ENCODE data around the gene PRM2. TPM values are rescaled to one million over a fixed set of nuclear protein-coding genes. Genes with fewer than 3 reads are reported as not detected.

Gene PRM2
- total RNA-seq, 1 donor from 2014 or later, result not detected

DNA sequence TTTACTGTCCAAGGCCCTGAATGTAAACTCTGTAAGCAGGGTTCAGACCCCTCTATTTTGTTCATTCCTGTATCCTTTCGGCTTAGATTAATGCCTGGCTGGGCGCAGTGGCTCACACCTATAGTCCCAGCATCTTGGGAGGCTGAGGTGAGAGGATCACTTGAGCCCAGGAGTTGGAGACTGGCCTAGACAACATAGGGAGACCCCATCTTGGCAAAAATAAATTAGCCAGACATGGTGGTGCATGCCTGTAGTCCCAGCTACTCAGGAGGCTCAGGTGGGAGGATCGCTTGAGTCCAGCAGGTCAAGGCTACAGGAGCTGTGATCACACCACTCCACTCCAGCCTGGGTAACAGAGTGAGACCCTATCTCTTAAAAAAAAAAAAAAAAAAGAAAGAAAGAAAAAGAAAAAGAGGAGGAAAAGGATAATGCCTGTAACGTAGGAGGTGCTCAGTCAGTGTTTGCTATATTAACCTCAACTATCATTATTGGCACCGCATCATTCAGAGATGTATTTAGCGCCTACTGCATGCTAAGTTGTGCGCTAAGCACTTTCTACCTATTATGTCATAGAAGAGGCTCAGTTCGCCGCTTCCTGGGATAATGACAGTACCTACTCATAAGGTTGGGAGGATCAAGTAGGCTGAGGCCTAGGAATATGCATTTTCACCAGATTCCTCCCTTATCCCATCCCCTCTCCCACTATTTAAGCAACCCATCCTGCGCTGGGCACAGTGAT, 25.3 kb downstream of the PRM2 start:
- H3K27me3 Mint-ChIP-seq (ENCODE audit: low read depth), result no peaks in the 10 kb centered on the region
- H3K4me3 Mint-ChIP-seq, result no peak overlapping the region
- TF ChIP-seq, protein P1, sequence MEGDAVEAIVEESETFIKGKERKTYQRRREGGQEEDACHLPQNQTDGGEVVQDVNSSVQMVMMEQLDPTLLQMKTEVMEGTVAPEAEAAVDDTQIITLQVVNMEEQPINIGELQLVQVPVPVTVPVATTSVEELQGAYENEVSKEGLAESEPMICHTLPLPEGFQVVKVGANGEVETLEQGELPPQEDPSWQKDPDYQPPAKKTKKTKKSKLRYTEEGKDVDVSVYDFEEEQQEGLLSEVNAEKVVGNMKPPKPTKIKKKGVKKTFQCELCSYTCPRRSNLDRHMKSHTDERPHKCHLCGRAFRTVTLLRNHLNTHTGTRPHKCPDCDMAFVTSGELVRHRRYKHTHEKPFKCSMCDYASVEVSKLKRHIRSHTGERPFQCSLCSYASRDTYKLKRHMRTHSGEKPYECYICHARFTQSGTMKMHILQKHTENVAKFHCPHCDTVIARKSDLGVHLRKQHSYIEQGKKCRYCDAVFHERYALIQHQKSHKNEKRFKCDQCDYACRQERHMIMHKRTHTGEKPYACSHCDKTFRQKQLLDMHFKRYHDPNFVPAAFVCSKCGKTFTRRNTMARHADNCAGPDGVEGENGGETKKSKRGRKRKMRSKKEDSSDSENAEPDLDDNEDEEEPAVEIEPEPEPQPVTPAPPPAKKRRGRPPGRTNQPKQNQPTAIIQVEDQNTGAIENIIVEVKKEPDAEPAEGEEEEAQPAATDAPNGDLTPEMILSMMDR (IDR thresholded peaks at IDR 0.05; ENCODE audit: unreplicated experiment), result no peak
- no peak for DNase-seq (ENCODE audit: low spot score in 2 of 2, unreplicated experiment in 2 of 2)
- no peaks in the 10 kb centered on the region for H3K9me3 Mint-ChIP-seq
- H3K27ac Mint-ChIP-seq, result no peak overlapping the region
- H3K4me1 Mint-ChIP-seq, result peaks cover 14% of the 10 kb centered on the region
- H3K36me3 Mint-ChIP-seq, result no peaks in the 10 kb centered on the region

DNA sequence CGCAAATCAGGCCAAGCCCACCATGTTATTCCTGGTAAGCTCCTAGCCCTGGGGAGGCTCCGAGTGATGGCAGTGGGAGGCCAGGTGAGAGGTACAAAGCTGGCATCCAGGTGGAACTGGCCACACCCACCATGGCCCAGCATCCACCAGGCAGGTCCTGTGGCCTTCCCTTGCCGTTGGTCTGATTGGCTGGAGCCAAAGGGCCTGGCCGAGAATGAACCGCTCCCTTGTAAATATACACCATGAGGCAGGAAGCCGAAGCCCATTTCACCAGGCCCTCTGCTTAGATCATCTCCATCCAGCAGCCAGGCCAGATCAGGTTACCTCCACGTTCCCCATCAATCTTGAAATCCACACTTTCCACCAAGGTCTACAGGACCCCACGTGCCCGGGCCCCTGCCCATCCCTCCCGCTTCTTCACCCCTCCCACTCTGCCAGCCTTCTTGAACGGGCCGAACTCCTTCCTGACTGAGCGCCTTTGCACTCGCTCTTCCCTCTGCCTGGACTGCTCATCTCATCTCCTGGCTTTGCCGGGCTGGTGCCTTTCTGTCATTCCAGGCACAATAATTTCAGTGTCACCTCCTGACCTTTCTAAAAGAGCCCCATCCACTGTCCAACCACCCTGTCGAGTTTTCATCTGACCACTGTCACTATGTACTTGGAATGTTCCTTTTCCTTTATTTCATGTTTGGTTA, 26.0 kb downstream of the PRM2 start:
- Mint-ChIP-seq H3K36me3 (no peaks in the 10 kb centered on the region), H3K4me3 (no peak overlapping the region), H3K4me1 (peaks cover 14% of the 10 kb centered on the region), H3K27ac (no peak overlapping the region), H3K27me3 (ENCODE audit: low read depth) (no peaks in the 10 kb centered on the region), H3K9me3 (no peaks in the 10 kb centered on the region)
- no peak for DNase-seq (ENCODE audit: low spot score in 2 of 2, unreplicated experiment in 2 of 2)
- TF ChIP-seq, protein P1 (IDR thresholded peaks at IDR 0.05; ENCODE audit: unreplicated experiment), result no peak

DNA sequence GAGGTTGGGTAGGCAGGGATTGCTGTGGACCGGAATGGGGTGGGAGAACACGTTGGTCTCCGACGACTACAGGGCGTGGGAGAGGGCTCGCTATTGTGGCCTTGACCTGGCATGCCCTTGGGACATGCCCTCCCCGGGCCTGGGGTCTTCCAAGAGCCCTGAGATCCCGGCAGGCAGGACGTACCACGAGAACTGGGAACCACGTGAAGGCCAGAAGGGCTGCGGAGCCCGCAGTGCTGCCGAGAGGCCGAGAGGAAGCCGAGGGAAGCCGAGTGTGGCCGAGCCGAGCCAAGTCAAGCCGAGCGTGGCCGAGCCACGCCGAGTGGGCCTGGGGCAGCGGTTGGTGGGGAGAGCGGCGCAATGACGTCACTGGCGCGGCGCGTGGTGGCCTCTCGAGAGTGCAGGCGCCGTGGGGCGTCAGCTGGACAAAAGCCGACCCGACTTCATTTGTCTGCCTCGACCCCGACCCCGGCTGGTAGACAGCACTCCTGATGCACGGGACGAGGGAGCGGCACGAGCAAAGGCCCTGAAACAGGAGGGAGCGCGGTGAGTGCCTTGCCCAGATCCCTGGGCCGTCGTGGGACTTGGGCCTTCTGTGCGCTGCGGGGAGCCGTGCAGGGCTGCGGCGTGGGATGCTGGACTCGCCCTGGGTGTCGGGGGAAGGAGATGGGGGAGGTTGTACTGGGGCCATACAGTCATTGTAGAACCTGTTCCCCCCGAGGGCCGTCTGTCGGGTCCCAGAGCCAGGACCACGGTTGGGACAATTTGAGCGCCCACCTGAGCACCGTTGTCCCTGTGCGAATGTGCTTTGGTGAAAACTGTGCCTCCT, 26.8 kb downstream of the PRM2 start:
- Mint-ChIP-seq H3K36me3 (no peaks in the 10 kb centered on the region), H3K4me1 (peaks cover 14% of the 10 kb centered on the region), H3K9me3 (no peaks in the 10 kb centered on the region), H3K4me3 (no peak overlapping the region), H3K27ac (no peak overlapping the region), H3K27me3 (ENCODE audit: low read depth) (no peaks in the 10 kb centered on the region)
- no peak for DNase-seq (ENCODE audit: low spot score in 2 of 2, unreplicated experiment in 2 of 2)
- TF ChIP-seq, protein P1 (IDR thresholded peaks at IDR 0.05; ENCODE audit: unreplicated experiment), result no peak

DNA sequence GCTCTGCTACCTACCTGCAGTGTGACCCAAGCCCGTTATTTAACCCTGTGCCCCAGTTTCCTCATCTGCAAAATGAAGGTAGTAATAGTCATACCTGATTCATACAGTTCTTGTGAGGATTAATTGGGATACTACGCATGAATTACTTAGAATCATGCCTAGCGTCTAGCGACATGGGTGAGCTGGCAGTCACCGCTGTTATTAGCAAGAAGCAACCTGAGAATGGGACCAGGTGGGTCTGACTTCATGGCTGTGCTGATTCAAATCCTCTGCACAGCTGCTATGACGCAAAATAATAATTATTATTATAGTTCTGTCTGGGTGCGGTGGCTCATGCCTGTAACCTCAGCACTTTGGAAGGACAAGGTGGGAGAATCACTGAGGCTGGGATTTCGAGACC, 28.1 kb downstream of the PRM2 start:
- Mint-ChIP-seq H3K36me3 (no peaks in the 10 kb centered on the region), H3K27ac (no peak overlapping the region), H3K4me3 (no peak overlapping the region), H3K9me3 (no peaks in the 10 kb centered on the region), H3K27me3 (ENCODE audit: low read depth) (no peaks in the 10 kb centered on the region), H3K4me1 (peaks cover 6% of the 10 kb centered on the region)
- TF ChIP-seq, protein P1 (IDR thresholded peaks at IDR 0.05; ENCODE audit: unreplicated experiment), result no peak
- no peak for DNase-seq (ENCODE audit: low spot score in 2 of 2, unreplicated experiment in 2 of 2)

DNA sequence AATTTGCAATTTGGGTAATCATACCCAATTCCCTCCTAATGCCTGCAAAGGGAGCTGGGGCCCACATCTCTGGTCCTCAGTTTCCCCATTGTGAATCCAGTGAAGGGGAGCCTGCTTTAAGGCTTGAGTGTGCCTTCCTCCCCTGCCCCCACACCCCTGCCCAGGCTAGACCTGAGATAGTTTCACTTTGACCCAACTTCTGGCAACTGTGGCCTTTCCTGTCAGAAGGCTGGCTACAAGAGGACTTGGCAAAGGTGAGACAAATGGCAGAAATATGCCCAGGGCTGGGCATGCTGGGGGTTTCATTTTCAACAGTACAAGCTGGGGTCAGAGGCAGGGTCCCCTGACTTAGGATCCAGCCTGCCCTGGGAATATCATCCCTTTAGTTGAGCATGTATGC, 30.3 kb downstream of the PRM2 start:
- H3K4me3 Mint-ChIP-seq, result no peak overlapping the region
- no peaks in the 10 kb centered on the region for H3K4me1 Mint-ChIP-seq
- TF ChIP-seq, protein P1 (IDR thresholded peaks at IDR 0.05; ENCODE audit: unreplicated experiment), result no peak
- no peaks in the 10 kb centered on the region for H3K9me3 Mint-ChIP-seq
- H3K27ac Mint-ChIP-seq, result no peak overlapping the region
- no peak for DNase-seq (ENCODE audit: low spot score in 2 of 2, unreplicated experiment in 2 of 2)
- no peaks in the 10 kb centered on the region for H3K36me3 Mint-ChIP-seq
- H3K27me3 Mint-ChIP-seq (ENCODE audit: low read depth), result no peaks in the 10 kb centered on the region

All from mesothelial cell of epicardium (in vitro differentiated cells).